Measurements from ENCODE around the gene CCSAP. TPM values are rescaled to one million over a fixed set of nuclear protein-coding genes. Genes with fewer than 3 reads are reported as not detected.

The CCSAP gene
- total RNA-seq, 4 donors from 2014 or later, result 0.51 to 14.2 (median 4.3) TPM

DNA sequence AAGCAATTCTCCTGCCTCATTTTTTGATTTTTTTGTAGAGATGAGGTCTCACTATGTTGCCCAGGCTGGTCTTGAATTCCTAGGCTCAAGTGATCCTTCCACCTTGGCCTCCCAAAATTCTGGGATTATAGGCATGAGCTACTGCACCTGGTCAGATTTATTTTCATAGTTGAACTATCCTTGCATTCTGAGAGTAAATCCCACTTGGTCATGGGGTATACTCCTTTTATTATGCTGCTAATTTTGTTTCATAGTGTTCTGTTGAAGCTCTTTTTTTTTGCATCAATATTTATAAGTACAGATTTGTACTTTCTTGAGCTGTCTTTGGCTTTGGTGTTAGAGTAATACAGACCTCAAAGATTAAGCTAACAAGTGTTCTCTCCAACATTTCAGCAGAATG, 12.8 kb upstream of the CCSAP start:
- intact Hi-C loops (cut with DNase I; ENCODE audit: low total_unique reads), result no loop called here
- no peaks in the 10 kb centered on the region for H3K27me3 ChIP-seq

DNA sequence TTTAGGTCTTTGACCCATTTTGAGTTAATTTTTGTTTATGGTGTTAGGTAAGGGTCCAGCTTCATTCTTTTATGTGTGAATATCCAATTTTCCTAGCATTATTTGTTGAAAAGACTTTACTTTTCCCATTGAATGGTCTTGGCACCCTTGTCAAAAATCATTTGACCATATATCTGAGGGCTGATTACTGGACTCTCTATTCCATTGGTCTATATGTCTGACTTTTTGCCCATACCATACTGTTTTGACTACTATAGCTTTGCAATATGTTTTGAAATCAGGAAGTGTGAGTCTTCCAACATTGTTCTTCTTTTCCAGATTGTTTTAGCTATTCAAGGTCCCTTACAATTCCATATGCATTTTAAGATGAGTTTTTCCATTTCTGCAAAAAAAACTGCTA, 11.4 kb upstream of the CCSAP start:
- no peaks in the 10 kb centered on the region for H3K27me3 ChIP-seq
- TF ChIP-seq, protein P1, sequence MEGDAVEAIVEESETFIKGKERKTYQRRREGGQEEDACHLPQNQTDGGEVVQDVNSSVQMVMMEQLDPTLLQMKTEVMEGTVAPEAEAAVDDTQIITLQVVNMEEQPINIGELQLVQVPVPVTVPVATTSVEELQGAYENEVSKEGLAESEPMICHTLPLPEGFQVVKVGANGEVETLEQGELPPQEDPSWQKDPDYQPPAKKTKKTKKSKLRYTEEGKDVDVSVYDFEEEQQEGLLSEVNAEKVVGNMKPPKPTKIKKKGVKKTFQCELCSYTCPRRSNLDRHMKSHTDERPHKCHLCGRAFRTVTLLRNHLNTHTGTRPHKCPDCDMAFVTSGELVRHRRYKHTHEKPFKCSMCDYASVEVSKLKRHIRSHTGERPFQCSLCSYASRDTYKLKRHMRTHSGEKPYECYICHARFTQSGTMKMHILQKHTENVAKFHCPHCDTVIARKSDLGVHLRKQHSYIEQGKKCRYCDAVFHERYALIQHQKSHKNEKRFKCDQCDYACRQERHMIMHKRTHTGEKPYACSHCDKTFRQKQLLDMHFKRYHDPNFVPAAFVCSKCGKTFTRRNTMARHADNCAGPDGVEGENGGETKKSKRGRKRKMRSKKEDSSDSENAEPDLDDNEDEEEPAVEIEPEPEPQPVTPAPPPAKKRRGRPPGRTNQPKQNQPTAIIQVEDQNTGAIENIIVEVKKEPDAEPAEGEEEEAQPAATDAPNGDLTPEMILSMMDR (IDR thresholded peaks at IDR 0.05), result no peak
- TF ChIP-seq POLR2A (IDR thresholded peaks at IDR 0.05), result no peak
- H3K4me1 ChIP-seq, result no peaks in the 10 kb centered on the region
- no peaks in the 10 kb centered on the region for H3K36me3 ChIP-seq
- no peak overlapping the region for H3K27ac ChIP-seq
- H3K4me3 ChIP-seq, result no peak overlapping the region
- intact Hi-C loops (cut with DNase I; ENCODE audit: low total_unique reads), result no loop called here
- DNase-seq, result no peak
- H3K9me3 ChIP-seq, result peaks cover 0 to 10% of the 10 kb centered on the region in 2 donors

More for the DNA sequence above, 12.8 kb upstream of the CCSAP start:
- no peaks in the 10 kb centered on the region for H3K36me3 ChIP-seq
- H3K27ac ChIP-seq, result no peak overlapping the region
- H3K4me1 ChIP-seq, result no peaks in the 10 kb centered on the region
- TF ChIP-seq, protein P1 (IDR thresholded peaks at IDR 0.05), result no peak
- H3K9me3 ChIP-seq, result peaks cover 0 to 10% of the 10 kb centered on the region in 2 donors
- DNase-seq, result no peak
- H3K4me3 ChIP-seq, result no peak overlapping the region

DNA sequence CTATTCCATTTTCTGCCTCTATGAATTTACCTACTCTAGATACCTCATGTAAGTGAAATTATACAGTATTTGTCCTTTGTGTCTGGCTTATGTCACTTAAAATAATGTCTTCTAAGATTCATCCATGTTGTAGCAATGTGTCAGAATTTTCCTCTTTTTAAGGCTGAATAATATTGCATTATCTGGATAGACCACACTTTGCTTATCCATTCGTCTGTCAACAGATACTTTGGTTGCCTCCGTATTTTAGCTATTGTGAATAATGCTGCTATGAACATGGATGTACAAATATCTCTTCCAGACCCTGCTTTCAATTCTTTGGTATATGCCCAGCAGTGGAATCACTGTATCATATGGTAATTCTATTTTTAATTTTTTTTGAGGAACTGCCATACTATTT, 10.1 kb upstream of the CCSAP start:
- no peak overlapping the region for H3K4me3 ChIP-seq
- intact Hi-C loops (cut with DNase I; ENCODE audit: low total_unique reads), result no loop called here

DNA sequence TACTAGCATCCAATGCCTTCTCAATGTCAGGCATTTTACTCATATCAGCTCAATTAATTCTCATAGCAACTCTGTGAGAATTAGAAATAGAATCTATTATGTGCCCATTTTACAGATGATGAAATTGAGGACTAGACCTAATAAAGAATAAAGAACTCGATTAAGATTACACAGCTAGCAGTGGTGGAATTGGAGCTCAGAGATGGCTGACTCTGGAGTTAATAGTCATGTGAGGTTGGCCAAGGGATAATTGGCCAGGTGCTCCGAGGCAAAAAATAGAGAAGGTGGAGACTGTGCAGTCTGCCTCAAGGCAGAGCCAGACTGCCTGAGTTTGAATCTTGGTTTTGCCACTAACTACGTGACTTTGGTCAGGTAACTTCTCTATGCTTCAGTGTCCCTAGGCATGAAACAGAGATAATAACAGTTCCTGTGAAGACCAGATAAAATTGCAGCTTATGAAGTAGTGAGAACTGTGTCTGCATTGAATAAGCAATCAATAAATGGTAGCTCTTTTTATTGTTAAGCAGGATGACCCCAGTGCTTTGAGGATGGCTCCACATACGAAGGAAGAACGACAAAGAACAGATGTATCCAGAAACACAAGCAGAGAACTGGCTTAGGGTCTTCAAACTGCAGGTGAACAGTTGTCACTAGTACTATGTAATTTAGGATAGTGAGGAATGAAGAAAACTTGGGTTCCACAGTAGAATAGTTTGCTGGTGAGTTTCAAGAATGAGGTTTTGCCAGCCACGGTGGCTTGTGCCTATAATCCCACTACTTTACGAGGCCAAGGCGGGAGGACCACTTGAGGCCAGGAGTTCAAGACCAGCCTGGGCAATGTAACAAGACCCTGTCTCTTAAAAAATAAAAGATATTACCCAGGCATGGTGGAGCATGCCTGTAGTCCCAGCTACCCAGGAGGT, 6.9 kb upstream of the CCSAP start:
- no peak for DNase-seq
- TF ChIP-seq, protein P1 (IDR thresholded peaks at IDR 0.05), result no peak
- TF ChIP-seq POLR2A (IDR thresholded peaks at IDR 0.05), result no peak
- intact Hi-C loops (cut with DNase I; ENCODE audit: low total_unique reads), result no loop called here

More for the DNA sequence above, 10.1 kb upstream of the CCSAP start:
- no peak for TF ChIP-seq POLR2A (IDR thresholded peaks at IDR 0.05)
- TF ChIP-seq, protein P1 (IDR thresholded peaks at IDR 0.05), result no peak
- Histone ChIP-seq H3K27ac (no peak overlapping the region), H3K9me3 (peaks cover 0 to 10% of the 10 kb centered on the region in 2 donors), H3K36me3 (no peaks in the 10 kb centered on the region), H3K27me3 (no peaks in the 10 kb centered on the region), H3K4me1 (no peaks in the 10 kb centered on the region)
- no peak for DNase-seq

DNA sequence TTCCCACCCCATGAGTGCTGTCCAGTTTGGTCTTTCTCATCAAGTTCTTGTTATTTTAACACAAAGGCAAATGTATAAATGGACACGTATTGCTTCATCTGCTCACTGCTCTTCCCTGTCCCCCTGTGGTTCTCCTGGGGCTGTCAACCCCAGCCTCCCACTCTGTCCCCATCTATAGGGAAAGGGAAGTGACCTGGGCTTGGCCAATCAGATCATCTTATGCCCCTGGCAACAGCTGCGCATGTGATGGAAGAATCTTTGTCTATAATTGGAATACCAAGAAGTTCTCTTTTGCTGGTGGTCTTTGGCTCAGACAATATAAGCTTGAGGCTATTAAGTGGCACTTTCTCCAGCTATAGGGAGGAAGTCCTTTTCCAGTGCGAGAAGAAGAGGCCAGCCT, 4.7 kb upstream of the CCSAP start:
- Histone ChIP-seq H3K27me3 (no peaks in the 10 kb centered on the region), H3K9me3 (no peaks in the 10 kb centered on the region), H3K27ac (no peak overlapping the region), H3K4me1 (no peaks in the 10 kb centered on the region), H3K4me3 (no peak overlapping the region), H3K36me3 (no peaks in the 10 kb centered on the region)
- intact Hi-C loops (cut with DNase I; ENCODE audit: low total_unique reads), result no loop called here
- no peak for DNase-seq
- TF ChIP-seq POLR2A (IDR thresholded peaks at IDR 0.05), result no peak
- TF ChIP-seq, protein P1 (IDR thresholded peaks at IDR 0.05), result no peak

More for the DNA sequence above, 6.9 kb upstream of the CCSAP start:
- Histone ChIP-seq H3K4me1 (no peaks in the 10 kb centered on the region), H3K9me3 (peaks cover 0 to 8% of the 10 kb centered on the region in 2 donors), H3K4me3 (no peak overlapping the region), H3K27ac (no peak overlapping the region), H3K27me3 (no peaks in the 10 kb centered on the region), H3K36me3 (no peaks in the 10 kb centered on the region)

Data from uterus (tissue), 4 donors.